HL-60 (cell line): ENCODE data around the gene WDR83.
"Not testable (repeated sequence)": the region's sequence is repeated elsewhere in the genome, so short reads cannot be mapped to it uniquely, and the experiment has no call there.

Experiments
- GABPA ChIP-seq: IDR thresholded peaks from 2 replicates; pipeline ENCODE4 v1.6.1; 2012; ENCODE audit warnings: low read depth
- POLR2AphosphoS5 ChIP-seq: IDR thresholded peaks from 2 replicates; pipeline ENCODE4 v1.6.1; 2012; ENCODE audit warnings: low read depth
- TF ChIP-seq, protein P1 (sequence below): IDR thresholded peaks from one replicate; pipeline ENCODE4 v1.5.1; 2011; ENCODE audit warnings: low read length, control low read depth, inconsistent platforms; ENCODE audit not compliant: insufficient read depth

DNA sequence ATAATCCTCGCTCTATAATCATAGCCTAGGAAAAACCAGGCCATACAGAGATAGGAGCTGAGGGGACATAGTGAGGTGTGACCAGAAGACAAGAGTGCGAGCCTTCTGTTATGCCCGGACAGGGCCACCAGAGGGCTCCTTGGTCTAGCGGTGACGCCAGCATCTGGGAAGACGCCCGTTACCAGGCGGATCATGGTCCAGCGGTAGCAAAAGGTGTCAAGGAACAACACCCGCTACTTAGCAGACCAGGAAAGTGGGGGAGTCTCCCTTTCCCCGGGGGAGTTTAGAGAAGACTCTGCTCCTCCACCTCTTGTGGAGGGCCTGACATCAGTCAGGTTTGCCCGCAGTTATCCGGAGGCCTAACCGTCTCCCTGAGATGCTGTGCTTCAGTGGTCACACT is 45.5 kb downstream of the WDR83 start:
- TF ChIP-seq, protein P1, sequence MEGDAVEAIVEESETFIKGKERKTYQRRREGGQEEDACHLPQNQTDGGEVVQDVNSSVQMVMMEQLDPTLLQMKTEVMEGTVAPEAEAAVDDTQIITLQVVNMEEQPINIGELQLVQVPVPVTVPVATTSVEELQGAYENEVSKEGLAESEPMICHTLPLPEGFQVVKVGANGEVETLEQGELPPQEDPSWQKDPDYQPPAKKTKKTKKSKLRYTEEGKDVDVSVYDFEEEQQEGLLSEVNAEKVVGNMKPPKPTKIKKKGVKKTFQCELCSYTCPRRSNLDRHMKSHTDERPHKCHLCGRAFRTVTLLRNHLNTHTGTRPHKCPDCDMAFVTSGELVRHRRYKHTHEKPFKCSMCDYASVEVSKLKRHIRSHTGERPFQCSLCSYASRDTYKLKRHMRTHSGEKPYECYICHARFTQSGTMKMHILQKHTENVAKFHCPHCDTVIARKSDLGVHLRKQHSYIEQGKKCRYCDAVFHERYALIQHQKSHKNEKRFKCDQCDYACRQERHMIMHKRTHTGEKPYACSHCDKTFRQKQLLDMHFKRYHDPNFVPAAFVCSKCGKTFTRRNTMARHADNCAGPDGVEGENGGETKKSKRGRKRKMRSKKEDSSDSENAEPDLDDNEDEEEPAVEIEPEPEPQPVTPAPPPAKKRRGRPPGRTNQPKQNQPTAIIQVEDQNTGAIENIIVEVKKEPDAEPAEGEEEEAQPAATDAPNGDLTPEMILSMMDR: not testable (repeated sequence)
- TF ChIP-seq POLR2AphosphoS5, GABPA: not testable (repeated sequence)
